ENCODE data around the gene PRPF19.

The PRPF19 gene

DNA sequence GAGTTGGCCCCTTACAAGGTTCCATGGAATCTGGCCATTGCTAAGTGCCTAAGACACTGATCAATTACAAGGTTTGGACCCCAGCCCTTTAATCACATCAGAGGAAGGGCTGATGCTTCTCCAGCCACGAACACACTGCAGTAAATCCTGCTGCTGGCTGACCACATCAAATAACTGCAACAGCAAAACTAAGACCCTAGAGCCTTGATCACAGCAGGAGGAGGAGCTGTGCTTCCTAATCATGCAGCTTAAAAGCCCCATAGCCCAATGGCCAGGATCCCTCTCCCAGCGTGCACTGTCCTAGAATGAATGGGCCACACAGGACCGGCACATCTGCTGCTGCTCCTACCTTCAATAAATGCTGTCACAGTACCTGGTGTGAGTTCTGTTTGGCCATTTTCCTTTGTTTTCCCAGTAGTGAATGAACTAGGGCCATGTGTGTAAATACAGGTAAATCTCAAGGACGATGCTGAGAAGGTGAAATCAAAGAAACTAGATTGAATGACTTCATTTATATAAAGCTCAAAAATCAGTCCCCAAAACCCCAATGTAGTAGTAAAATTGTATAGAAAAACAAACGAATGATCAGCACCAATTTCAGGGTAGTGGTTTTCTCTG is 26.3 kb downstream of the PRPF19 start:
- Mint-ChIP-seq H3K4me1 (peaks cover 5% of the 10 kb centered on the region), H3K36me3 (peaks cover 5% of the 10 kb centered on the region), H3K9me3 (no peaks in the 10 kb centered on the region), H3K27ac (peak overlapping the region; percentile 68), H3K4me3 (no peak overlapping the region), H3K27me3 (no peaks in the 10 kb centered on the region)

DNA sequence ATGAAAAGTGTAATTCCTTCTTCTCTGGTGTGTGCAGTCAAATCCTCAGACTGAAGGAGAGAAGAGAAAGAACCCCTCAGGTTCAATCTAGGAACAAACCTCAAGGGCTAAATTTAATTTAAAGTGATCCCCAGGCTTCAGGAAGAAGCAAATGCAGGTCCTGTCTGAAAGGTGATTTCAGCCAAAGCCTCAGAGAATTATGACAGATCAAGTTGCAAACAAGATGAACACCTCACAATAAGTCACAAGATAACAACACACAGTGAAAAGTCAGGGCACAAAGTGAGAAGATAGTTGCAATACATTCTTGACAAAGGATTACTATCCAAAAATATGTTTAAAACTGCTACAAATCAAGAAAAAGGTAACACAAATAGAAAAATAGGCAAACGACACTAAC is 27.3 kb downstream of the PRPF19 start:
- H3K36me3 Mint-ChIP-seq, result peaks cover 5% of the 10 kb centered on the region
- no peaks in the 10 kb centered on the region for H3K9me3 Mint-ChIP-seq
- no peaks in the 10 kb centered on the region for H3K27me3 Mint-ChIP-seq
- peaks cover 5% of the 10 kb centered on the region for H3K4me1 Mint-ChIP-seq
- no peak overlapping the region for H3K27ac Mint-ChIP-seq
- no peak overlapping the region for H3K4me3 Mint-ChIP-seq

DNA sequence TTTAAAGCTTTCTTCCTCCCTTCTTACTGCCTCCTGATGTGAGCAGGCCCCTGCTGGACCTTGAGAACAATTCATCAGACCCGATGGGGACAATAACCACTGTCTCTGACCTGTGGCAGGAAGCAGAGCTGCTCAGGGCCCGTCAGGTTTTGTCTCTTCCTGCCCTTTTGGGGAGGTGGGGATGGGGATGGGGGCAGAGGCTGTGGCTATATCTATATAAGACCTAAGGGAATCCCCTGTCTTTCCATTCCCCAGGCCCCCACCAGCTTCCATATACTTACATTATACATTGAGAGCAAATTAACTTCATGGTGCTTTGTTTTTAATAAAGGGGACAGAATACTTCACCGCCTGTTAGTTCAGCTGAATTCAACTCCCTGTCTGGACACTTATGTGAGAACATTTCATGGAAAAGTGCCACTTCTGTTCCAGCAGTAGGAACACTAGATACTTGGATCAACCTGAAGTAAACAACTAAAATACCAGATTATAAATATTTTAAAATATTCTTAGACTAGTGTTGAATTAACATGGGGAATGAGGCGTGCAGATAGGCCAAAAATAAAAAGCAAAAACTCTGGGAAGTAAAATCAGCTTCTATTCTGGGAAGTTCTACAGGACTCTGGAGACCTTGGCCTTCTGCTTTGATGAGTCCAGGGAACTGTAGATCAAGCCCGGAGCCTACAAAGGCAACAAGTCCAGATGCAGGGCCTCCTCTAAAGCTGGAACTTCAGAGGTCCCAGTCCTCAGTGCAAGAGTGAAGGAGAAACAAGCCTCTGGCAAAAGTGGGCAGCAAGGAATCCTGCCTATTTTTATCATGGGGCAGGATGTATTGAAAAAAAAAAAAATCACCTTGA is 27.9 kb downstream of the PRPF19 start:
- Mint-ChIP-seq H3K4me3 (no peak overlapping the region), H3K36me3 (peaks cover 5% of the 10 kb centered on the region), H3K9me3 (no peaks in the 10 kb centered on the region), H3K4me1 (peaks cover 6% of the 10 kb centered on the region), H3K27me3 (no peaks in the 10 kb centered on the region), H3K27ac (no peak overlapping the region)

DNA sequence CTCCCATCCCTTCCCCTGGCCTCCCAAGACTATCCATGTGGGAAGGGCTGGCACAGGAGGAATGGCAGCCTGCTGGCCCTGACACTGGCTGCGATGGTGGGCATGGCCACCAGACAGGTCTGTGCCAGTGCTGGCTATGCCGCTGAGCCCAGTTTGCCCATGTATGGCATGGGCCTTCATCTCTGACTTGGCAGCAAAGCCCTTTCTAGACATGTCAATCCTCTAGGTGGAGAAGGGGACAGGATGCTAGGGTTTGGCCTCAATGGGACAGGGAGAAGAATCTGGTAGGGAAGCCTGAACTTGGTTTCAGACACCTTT is 30.3 kb downstream of the PRPF19 start:
- no peak overlapping the region for H3K4me3 Mint-ChIP-seq
- H3K27ac Mint-ChIP-seq, result peak overlapping the region; percentile 35
- H3K4me1 Mint-ChIP-seq, result peaks cover 8% of the 10 kb centered on the region
- no peaks in the 10 kb centered on the region for H3K36me3 Mint-ChIP-seq
- H3K27me3 Mint-ChIP-seq, result no peaks in the 10 kb centered on the region
- H3K9me3 Mint-ChIP-seq, result no peaks in the 10 kb centered on the region

DNA sequence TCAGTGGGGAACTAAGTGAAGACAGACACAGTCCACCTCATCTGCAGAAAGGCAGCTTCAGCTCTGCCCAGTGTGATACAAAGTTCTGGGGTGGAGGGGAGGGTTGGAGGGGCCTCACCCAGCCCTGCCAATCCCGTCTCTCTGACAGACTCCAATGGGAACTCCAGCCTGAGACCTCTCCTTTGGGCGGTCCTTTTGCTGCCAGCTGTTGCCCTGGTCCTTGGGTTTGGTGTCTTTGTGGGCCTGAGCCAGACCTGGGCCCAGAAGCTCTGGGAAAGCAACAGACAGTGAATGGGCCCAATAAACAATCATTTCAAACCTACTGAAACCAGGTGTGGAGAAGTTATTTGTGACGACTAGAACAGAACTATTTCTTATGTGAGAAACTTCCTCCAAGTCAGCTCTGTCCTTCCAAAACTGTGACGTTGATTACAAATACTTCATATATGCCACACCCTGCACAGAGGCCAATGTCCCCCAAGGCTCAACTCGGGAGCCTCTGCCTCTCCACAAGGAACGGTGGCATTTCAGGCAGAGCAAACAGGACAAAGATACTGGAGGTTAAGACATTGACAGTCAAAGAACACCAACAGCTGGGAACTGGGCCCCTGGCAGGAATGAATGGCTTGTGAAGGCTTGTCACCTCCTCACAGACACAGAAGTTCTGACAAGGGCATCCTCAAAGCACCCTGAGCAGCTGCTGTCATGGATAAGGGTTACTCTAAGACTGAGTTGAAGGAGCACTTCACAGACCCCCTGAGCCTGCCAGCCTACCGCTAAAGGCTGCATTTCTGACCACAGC is 30.8 kb downstream of the PRPF19 start:
- H3K36me3 Mint-ChIP-seq, result no peaks in the 10 kb centered on the region
- no peaks in the 10 kb centered on the region for H3K9me3 Mint-ChIP-seq
- H3K4me1 Mint-ChIP-seq, result peaks cover 8% of the 10 kb centered on the region
- no peak overlapping the region for H3K4me3 Mint-ChIP-seq
- H3K27me3 Mint-ChIP-seq, result no peaks in the 10 kb centered on the region
- H3K27ac Mint-ChIP-seq, result no peak overlapping the region

DNA sequence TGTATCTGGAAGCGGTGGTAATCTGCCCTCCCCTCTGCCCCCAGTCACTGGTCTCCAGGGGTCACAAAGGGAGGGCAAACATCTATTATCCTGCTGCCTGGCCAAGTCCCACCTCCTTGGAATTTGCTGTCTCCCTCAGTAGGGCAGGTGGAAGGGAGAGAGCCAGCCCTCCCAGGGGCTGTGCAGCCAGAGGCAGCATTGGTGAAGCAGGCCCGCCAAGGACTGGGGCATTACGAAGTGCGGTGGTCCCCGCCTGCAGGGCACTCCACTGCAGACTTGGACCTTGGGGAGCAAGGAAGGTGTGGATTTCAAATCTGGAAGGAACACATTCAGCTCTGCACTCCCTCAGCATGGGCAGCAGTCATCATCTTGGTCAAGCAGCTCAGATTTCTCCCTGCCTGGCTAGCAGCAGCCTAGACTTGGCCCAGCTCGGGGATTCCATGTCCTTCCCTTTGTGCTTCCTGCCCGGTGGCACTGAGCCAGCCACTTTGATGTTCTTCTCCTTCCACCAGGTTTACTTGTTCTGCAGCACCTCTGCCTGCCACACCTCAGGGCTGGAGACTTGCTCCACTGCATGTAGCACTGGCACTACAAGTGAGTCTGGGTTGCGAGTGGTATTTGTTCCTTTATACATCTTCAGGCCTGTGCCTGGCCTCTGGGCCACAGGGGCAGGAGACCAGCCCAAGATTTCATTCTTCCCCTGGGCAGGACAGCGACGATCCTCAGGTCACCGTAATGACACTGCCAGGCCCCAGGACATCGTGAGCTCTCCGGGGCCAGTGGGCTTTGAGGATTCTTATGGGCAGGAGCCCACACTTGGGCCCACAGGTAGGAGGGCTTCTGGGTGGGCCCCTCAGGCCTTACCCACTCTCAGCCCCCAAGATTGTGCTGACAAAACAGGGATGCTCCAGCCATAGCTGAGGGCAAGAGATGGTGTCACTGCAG is 31.7 kb downstream of the PRPF19 start:
- peaks cover 8% of the 10 kb centered on the region for H3K4me1 Mint-ChIP-seq

DNA sequence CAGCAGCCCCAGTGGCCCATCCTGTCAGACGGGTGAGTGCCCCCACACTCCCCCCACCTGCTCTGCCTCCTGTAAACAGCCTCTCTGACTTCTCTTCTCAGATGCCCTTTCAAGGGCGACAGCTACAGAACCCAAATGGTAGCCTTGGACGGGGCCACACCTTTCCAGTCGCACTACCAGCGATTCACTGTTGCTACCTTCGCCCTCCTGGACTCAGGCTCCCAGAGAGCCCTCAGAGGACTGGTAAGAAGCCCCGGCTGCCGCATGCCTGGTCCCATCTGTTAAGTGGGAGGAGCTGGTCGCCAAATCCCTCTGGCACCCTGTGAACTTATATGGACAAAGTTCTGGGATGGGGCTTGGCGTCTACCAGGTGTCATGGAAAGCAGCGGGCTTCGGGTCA is 32.9 kb downstream of the PRPF19 start:
- Mint-ChIP-seq H3K4me3 (no peak overlapping the region), H3K27ac (no peak overlapping the region), H3K36me3 (no peaks in the 10 kb centered on the region), H3K27me3 (no peaks in the 10 kb centered on the region), H3K9me3 (no peaks in the 10 kb centered on the region), H3K4me1 (peaks cover 8% of the 10 kb centered on the region)

More for the DNA sequence above, 31.7 kb downstream of the PRPF19 start:
- no peaks in the 10 kb centered on the region for H3K36me3 Mint-ChIP-seq
- H3K27me3 Mint-ChIP-seq, result no peaks in the 10 kb centered on the region
- no peaks in the 10 kb centered on the region for H3K9me3 Mint-ChIP-seq
- H3K27ac Mint-ChIP-seq, result no peak overlapping the region
- no peak overlapping the region for H3K4me3 Mint-ChIP-seq

DNA sequence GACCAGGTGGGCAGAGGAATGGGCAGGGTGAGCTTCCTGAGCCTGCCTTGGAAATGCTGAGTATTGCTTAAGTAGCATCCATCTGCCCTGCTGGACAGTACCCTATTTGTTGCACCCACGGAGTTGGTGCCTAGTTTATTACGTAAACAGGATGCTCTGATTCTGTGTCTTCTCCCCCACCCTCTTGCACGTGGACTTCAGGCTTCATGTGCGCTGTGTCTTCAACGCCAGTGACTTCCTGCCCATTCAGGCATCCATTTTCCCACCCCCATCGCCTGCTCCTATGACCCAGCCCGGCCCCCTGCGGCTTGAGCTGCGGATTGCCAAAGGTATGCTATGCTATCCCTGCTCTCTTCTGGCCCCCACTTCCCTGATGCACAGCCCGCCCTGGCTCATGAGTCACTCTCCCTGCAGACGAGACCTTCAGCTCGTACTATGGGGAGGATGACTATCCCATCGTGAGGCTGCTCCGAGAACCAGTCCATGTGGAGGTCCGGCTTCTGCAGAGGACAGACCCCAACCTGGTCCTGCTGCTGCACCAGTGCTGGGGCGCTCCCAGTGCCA is 33.3 kb downstream of the PRPF19 start:
- Mint-ChIP-seq H3K36me3 (no peaks in the 10 kb centered on the region), H3K4me3 (no peak overlapping the region), H3K4me1 (peaks cover 8% of the 10 kb centered on the region), H3K9me3 (no peaks in the 10 kb centered on the region), H3K27ac (no peak overlapping the region), H3K27me3 (no peaks in the 10 kb centered on the region)

DNA sequence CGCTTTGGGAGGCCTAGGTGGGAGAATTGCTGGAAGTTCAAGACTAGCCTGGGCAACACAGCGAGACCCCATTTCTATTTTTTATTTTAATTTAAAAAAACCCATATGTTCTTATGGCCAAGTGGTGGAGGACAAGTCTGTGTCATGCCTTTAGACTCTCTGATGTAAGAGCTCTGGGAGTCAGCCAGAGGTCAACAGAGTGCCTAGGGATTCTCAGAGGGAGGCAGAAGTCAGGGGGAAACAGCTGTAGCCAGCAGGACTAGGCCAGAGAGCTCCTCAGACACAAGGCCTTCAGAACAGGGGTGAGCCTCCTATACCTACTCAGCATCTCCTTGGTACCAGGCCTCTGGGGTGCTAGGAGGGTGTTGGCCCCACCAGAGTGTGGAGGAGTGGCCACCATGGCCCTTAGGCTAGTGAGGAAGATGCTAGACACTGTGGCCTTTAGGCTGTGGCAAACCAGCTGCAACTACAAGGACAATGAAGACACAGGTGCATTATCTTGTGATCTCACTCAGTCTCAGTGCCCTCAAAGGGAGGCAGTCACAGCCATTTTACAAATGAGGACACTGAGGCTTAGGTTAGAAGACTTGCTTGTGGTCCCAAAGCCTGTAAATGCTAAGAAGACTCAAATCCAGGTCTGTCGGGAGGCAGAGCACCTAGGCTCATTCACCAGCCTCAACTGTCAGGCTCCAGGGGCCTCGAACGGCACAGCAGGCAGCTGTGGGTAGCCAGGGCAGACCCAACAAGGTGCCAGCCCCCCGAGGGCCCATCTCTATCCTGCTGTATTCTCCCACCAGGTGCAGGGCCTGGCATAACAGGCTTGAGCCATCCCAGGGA is 34.0 kb downstream of the PRPF19 start:
- no peak overlapping the region for H3K4me3 Mint-ChIP-seq
- H3K4me1 Mint-ChIP-seq, result peaks cover 8% of the 10 kb centered on the region
- H3K27me3 Mint-ChIP-seq, result no peaks in the 10 kb centered on the region
- H3K27ac Mint-ChIP-seq, result no peak overlapping the region
- no peaks in the 10 kb centered on the region for H3K36me3 Mint-ChIP-seq
- no peaks in the 10 kb centered on the region for H3K9me3 Mint-ChIP-seq

DNA sequence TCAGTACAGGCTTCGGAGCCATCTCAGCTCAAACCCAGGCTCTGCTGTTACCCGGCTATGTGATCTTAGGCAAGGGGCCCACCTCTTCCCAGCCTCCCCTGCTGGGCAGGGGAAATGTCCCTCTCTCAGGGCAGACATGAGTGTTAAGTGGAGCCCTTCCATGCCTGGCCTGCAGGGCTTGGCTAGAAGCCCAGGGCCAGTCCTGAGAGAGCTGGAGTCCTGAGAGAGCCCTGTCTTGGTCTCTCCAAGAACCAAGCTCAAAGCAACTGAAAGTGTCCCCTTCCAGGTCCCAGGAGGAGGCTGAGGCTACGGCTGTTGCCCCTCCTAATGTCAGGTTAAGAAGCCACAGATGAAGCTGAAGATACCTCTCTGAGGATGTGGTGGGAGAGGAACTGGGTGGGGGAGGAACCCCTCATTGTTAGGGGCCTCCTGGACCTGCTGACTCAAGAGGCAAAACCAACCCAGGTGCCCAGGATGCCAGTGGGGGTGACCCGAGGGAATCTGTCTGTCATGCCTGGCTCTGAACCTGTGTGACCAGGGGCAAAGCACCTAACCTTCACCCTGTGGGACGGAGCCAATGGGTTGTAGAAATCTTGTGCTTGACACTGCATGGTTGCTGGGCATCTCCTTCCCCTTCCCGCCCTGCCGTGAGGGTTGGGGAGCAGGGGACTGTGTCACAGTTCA is 34.9 kb downstream of the PRPF19 start:
- H3K36me3 Mint-ChIP-seq, result no peaks in the 10 kb centered on the region
- H3K27ac Mint-ChIP-seq, result no peak overlapping the region
- H3K4me1 Mint-ChIP-seq, result peaks cover 8% of the 10 kb centered on the region

DNA sequence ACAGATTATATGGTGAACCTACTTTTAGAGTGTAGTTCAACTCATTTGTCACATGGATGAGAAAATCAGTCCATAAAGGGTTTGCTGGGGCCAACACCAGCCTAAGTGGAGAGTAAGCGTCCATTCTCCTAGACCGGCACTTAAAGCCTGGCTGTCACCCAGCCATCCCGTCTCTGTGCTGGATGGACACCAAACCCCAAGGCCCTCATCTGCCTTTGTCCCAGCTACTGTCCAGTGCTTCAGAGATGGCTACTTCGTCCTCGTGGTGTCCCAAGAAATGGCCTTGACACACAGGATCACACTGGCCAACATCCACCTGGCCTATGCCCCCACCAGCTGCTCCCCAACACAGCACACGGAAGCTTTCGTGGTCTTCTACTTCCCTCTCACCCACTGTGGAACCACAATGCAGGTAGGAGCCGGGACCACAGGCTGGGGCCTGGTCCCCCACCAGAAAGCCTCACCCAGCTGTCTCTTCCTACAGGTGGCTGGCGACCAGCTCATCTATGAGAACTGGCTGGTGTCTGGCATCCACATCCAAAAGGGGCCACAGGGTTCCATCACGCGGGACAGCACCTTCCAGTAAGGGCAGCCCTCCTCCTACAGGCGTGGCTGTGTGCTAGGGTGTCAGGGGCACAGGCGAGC is 35.5 kb downstream of the PRPF19 start:
- no peaks in the 10 kb centered on the region for H3K9me3 Mint-ChIP-seq
- no peak overlapping the region for H3K4me3 Mint-ChIP-seq

More for the DNA sequence above, 34.9 kb downstream of the PRPF19 start:
- H3K4me3 Mint-ChIP-seq, result no peak overlapping the region
- no peaks in the 10 kb centered on the region for H3K27me3 Mint-ChIP-seq
- H3K9me3 Mint-ChIP-seq, result no peaks in the 10 kb centered on the region

DNA sequence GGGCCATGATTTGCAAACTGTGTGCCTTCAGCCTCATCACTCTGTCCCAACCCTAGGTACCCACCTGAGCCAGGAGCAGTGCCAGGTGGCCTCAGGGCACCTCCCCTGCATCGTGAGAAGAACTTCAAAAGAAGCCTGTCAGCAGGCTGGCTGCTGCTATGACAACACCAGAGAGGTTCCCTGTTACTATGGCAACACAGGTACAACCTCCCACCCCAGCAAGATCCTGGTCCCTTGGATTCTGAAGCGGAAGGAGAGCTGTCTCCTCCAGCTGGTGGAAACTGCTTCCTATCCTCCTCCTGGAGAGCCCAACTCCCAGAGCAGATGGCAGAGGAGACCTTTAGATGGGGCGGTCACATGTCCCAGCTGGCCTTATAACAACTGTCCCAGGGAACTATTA is 36.1 kb downstream of the PRPF19 start:
- Mint-ChIP-seq H3K27ac (no peak overlapping the region), H3K4me1 (peaks cover 8% of the 10 kb centered on the region), H3K36me3 (no peaks in the 10 kb centered on the region), H3K4me3 (no peak overlapping the region), H3K9me3 (no peaks in the 10 kb centered on the region), H3K27me3 (no peaks in the 10 kb centered on the region)

More for the DNA sequence above, 35.5 kb downstream of the PRPF19 start:
- Mint-ChIP-seq H3K27me3 (no peaks in the 10 kb centered on the region), H3K4me1 (peaks cover 8% of the 10 kb centered on the region), H3K27ac (peak overlapping the region; percentile 86), H3K36me3 (no peaks in the 10 kb centered on the region)

DNA sequence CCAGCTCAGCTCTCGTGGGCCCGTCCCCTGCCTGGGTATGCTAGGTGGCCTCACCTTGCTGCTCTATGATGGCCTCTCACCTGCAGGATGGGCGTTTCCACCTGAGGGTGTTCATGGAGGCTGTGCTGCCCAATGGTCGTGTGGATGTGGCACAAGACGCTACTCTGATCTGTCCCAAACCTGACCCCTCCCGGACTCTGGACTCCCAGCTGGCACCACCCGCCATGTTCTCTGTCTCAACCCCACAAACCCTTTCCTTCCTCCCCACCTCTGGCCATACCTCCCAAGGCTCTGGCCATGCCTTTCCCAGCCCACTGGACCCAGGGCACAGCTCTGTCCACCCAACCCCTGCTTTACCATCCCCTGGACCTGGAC is 36.9 kb downstream of the PRPF19 start:
- Mint-ChIP-seq H3K9me3 (no peaks in the 10 kb centered on the region), H3K27me3 (no peaks in the 10 kb centered on the region), H3K36me3 (no peaks in the 10 kb centered on the region), H3K27ac (no peak overlapping the region), H3K4me1 (peaks cover 8% of the 10 kb centered on the region), H3K4me3 (no peak overlapping the region)

Measured in activated naive CD4-positive, alpha-beta T cell treated with anti-CD3 and anti-CD28 coated beads, Interleukin-2, amount 50 U/mL, for 24 hours (primary cell).